HepG2 (cell line): Measurements from ENCODE around the gene ANKLE1. TPM values are rescaled to one million over a fixed set of nuclear protein-coding genes. Genes with fewer than 3 reads are reported as not detected.

Experiments
- BCL6 ChIP-seq: IDR thresholded peaks from 2 replicates; pipeline ENCODE4 v1.6.1; 2016; ENCODE audit warnings: missing genetic modification reagents, missing compliant biosample characterization
- CBFB ChIP-seq: sonication (generic); formaldehyde crosslinking; IDR thresholded peaks from 2 replicates; pipeline ENCODE4 v1.4.0; 2020; ENCODE audit warnings: missing genetic modification reagents
- HDAC1 ChIP-seq: sonication (generic); formaldehyde crosslinking; IDR thresholded peaks from 2 replicates; pipeline ENCODE4 v1.5.1; 2020; ENCODE audit warnings: mild to moderate bottlenecking, missing genetic modification reagents
- HDAC2 ChIP-seq: sonication (generic); formaldehyde crosslinking; IDR thresholded peaks from 2 replicates; pipeline ENCODE4 v1.4.0; 2020; ENCODE audit warnings: missing genetic modification reagents
- HMGXB4 ChIP-seq, 2 experiments: sonication (generic) in 1 of 2; formaldehyde crosslinking in 1 of 2; IDR thresholded peaks; 2 replicates each; pipeline versions ENCODE4 v1.4.0 to v1.6.1; 2018 to 2020; ENCODE audit warnings: missing genetic modification reagents in 2 of 2, borderline replicate concordance in 1 of 2, low read depth in 1 of 2, mild to moderate bottlenecking in 1 of 2, missing biosample characterization in 1 of 2
- KLF16 ChIP-seq, 2 experiments: sonication (generic) in 1 of 2; formaldehyde crosslinking in 1 of 2; IDR thresholded peaks; 2 replicates each; pipeline versions ENCODE4 v1.6.1 to v1.8.0; 2016 to 2023; ENCODE audit warnings: missing genetic modification reagents in 2 of 2, missing compliant biosample characterization in 1 of 2
- MIXL1 ChIP-seq: IDR thresholded peaks from 2 replicates; pipeline ENCODE4 v1.6.1; 2016
- NFYC ChIP-seq: IDR thresholded peaks from 2 replicates; pipeline ENCODE4 v1.6.1; 2016; ENCODE audit warnings: missing genetic modification reagents, missing compliant biosample characterization
- NONO ChIP-seq, 2 experiments: fragments of 450-650 bp in 1 of 2; sonication (generic) in 1 of 2; formaldehyde crosslinking in 1 of 2; IDR thresholded peaks in 1 of 2; conservative IDR thresholded peaks in 1 of 2; 2 replicates each; pipeline versions ENCODE4 v1.6.1 to v1.8.0; 2017 to 2022; ENCODE audit warnings: mild to moderate bottlenecking in 1 of 2, missing genetic modification reagents in 1 of 2, moderate library complexity in 1 of 2
- PPARG ChIP-seq: conservative IDR thresholded peaks from 2 replicates; pipeline ENCODE4 v1.6.1; 2016; ENCODE audit warnings: missing biosample characterization, missing genetic modification reagents
- RAD21 ChIP-seq: fragments of 450-650 bp; formaldehyde crosslinking; IDR thresholded peaks from 2 replicates; pipeline ENCODE4 v1.5.0; 2020; ENCODE audit warnings: mild to moderate bottlenecking
- RCOR2 ChIP-seq: IDR thresholded peaks from 2 replicates; pipeline ENCODE4 v1.6.1; 2016; ENCODE audit warnings: missing biosample characterization, missing genetic modification reagents
- SAP130 ChIP-seq: IDR thresholded peaks from 2 replicates; pipeline ENCODE4 v1.6.1; 2016; ENCODE audit warnings: low read depth
- TEAD3 ChIP-seq: optimal IDR thresholded peaks from 2 replicates; pipeline ENCODE3; 2016; ENCODE audit warnings: borderline replicate concordance
- U2AF1 ChIP-seq: fragments of 200-400 bp; formaldehyde crosslinking; optimal IDR thresholded peaks from 2 replicates; pipeline ENCODE3; 2017; ENCODE audit warnings: mild to moderate bottlenecking, low read depth, low read length
- YY1 ChIP-seq: IDR thresholded peaks from 2 replicates; pipeline ENCODE4 v1.6.1; 2011; ENCODE audit warnings: low read length, low read depth, moderate library complexity, mild to moderate bottlenecking; ENCODE audit not compliant: insufficient read depth, insufficient replicate concordance
- ZNF34 ChIP-seq: sonication (generic); formaldehyde crosslinking; IDR thresholded peaks from 2 replicates; pipeline ENCODE4 v1.4.0; 2020; ENCODE audit warnings: mild to moderate bottlenecking, missing genetic modification reagents, borderline replicate concordance
- ZNF687 ChIP-seq: sonication (generic); formaldehyde crosslinking; IDR thresholded peaks from 2 replicates; pipeline ENCODE4 v1.5.1; 2020; ENCODE audit warnings: mild to moderate bottlenecking, missing genetic modification reagents, moderate library complexity
- polyA plus RNA-seq, 8 experiments: library from polyadenylated mRNA; depleted of rRNA in 3 of 8; stranded (reverse) in 7 of 8; unstranded in 1 of 8; fragments of >200 nt; fragmentation: Illumina TruSeq in 4 of 8; extraction: Trizol in 4 of 8; gene quantifications; 2 replicates each; pipeline versions ENCODE4 v1.2.1 to v1.2.3, GENCODE V29; 2011 to 2016; ENCODE audit warnings: low read depth in 4 of 8, missing spikeins in 1 of 8, mixed read lengths in 1 of 8; ENCODE audit not compliant: insufficient read depth in 1 of 8
- total RNA-seq, 5 experiments: library from RNA; depleted of rRNA; stranded (reverse); fragments of >200 nt; fragmentation: Illumina TruSeq; extraction: Trizol; gene quantifications; 2 replicates each; pipeline ENCODE4 v1.2.3, GENCODE V29; 2016; ENCODE audit warnings: low read depth in 1 of 5
- TF ChIP-seq, protein P1 (sequence below): IDR thresholded peaks from 2 replicates; pipeline ENCODE4 v1.6.1; 2016
- TF ChIP-seq, protein P2 (sequence below): sonication (generic); formaldehyde crosslinking; IDR thresholded peaks from 2 replicates; pipeline ENCODE4 v1.8.0; 2022; ENCODE audit warnings: mild to moderate bottlenecking, missing genetic modification reagents, borderline replicate concordance

Gene ANKLE1
- total and polyA plus RNA-seq, 2 of the 13 experiments (the other 11 are each of a cell fraction or from before 2014, with no cell fraction given), result 0.69 to 1.5 TPM

- peak; percentile 63 to 86 for TF ChIP-seq HMGXB4 (CRISPR knock-in tag; IDR thresholded peaks at IDR 0.05; ENCODE audit: borderline replicate concordance in 1 of 2, low read depth in 1 of 2)
- 0 out of 2 replicates have a peak, but pooled peaks have one; percentile 24 for TF ChIP-seq CBFB (CRISPR knock-in tag)
- TF ChIP-seq, protein P1, sequence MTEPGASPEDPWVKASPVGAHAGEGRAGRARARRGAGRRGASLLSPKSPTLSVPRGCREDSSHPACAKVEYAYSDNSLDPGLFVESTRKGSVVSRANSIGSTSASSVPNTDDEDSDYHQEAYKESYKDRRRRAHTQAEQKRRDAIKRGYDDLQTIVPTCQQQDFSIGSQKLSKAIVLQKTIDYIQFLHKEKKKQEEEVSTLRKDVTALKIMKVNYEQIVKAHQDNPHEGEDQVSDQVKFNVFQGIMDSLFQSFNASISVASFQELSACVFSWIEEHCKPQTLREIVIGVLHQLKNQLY, result peak; percentile 26; the same call in 1 of the 2 replicates
- TF ChIP-seq KLF16 (CRISPR knock-in tag; IDR thresholded peaks at IDR 0.05), result peak in 1 of 2 experiments; percentile 61; a peak in 1 of 4 replicates
- peak; percentile 71 for TF ChIP-seq U2AF1
- peak; percentile 33; the same call in 1 of the 2 replicates for TF ChIP-seq HDAC1
- TF ChIP-seq BCL6 (CRISPR knock-in tag), result peak; percentile 37; the same call in 1 of the 2 replicates
- peak; percentile 50; the same call in 1 of the 2 replicates for TF ChIP-seq ZNF34 (CRISPR knock-in tag)
- 0 out of 2 replicates have a peak, but pooled peaks have one; percentile 45 for TF ChIP-seq PPARG (CRISPR knock-in tag)
- TF ChIP-seq RAD21, result peak; percentile 76
- peak; percentile 63 for TF ChIP-seq TEAD3
- peak; percentile 75 for TF ChIP-seq ZNF687 (CRISPR knock-in tag)
- TF ChIP-seq, protein P2, sequence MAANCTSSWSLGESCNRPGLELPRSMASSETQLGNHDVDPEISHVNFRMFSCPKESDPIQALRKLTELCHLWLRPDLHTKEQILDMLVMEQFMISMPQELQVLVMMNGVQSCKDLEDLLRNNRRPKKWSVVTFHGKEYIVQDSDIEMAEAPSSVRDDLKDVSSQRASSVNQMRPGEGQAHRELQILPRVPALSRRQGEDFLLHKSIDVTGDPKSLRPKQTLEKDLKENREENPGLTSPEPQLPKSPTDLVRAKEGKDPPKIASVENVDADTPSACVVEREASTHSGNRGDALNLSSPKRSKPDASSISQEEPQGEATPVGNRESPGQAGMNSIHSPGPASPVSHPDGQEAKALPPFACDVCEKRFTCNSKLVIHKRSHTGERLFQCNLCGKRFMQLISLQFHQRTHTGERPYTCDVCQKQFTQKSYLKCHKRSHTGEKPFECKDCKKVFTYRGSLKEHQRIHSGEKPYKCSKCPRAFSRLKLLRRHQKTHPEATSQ (CRISPR knock-in tag), result no peak
- TF ChIP-seq HDAC2 (CRISPR knock-in tag), result peak; percentile 43; the same call in 1 of the 2 replicates
- no peak for TF ChIP-seq MIXL1
- peak; percentile 51 for TF ChIP-seq YY1
- TF ChIP-seq NONO (IDR thresholded peaks at IDR 0.05), result no peak
- no peak for TF ChIP-seq NONO (CRISPR knock-in tag; conservative IDR thresholded peaks at IDR 0.05)
- TF ChIP-seq RCOR2, result no peak
- TF ChIP-seq NFYC (CRISPR knock-in tag), result 0 out of 2 replicates have a peak, but pooled peaks have one; percentile 11
- peak; percentile 59; the same call in 1 of the 2 replicates for TF ChIP-seq SAP130 (CRISPR knock-in tag)
These were observed 20.8 kb upstream of the ANKLE1 start (continued) for GRCh38 chr19:17260842-17261325.
